Astrocyte (in vitro differentiated cells and primary cell): ENCODE results near the gene FGF9. TPM values are rescaled to one million over a fixed set of nuclear protein-coding genes. Genes with fewer than 3 reads are reported as not detected.

Experiments used
- DNase-seq: peaks from one replicate; pipeline ENCODE4 v3.0.0-alpha.2; 2010; ENCODE audit warnings: low read depth
- FAIRE-seq: peaks from 2 replicates; lab custom pipeline; 2011; peaks lifted over from hg19 to GRCh38; lab: Jason Lieb, UNC
- H2AFZ ChIP-seq: 2 replicates; pipeline ENCODE4 v1.6.0; 2012; ENCODE audit warnings: low read depth, low read length, inconsistent platforms
- H3K27ac ChIP-seq: 2 replicates; pipeline ENCODE4 v1.5.1; 2011; ENCODE audit warnings: low read depth, low read length, inconsistent platforms
- H3K27me3 ChIP-seq: 2 replicates; pipeline ENCODE4 v1.6.0; 2011; ENCODE audit warnings: low read length, inconsistent platforms; ENCODE audit not compliant: insufficient read depth
- H3K36me3 ChIP-seq: 2 replicates; pipeline ENCODE4 v1.5.1; 2011; ENCODE audit warnings: low read length, inconsistent platforms; ENCODE audit not compliant: insufficient read depth
- H3K4me1 ChIP-seq: 2 replicates; pipeline ENCODE4 v1.5.1; 2011; ENCODE audit warnings: low read length, inconsistent platforms; ENCODE audit not compliant: insufficient read depth
- H3K4me2 ChIP-seq: 2 replicates; pipeline ENCODE4 v1.6.0; 2012; ENCODE audit warnings: low read length, inconsistent platforms
- H3K4me3 ChIP-seq: 2 replicates; pipeline ENCODE4 v1.5.1; 2011; ENCODE audit warnings: low read depth, mild to moderate bottlenecking, low read length, inconsistent platforms; ENCODE audit not compliant: insufficient read depth
- H3K79me2 ChIP-seq: 2 replicates; pipeline ENCODE4 v1.6.0; 2012; ENCODE audit warnings: mild to moderate bottlenecking, low read length, inconsistent platforms; ENCODE audit not compliant: insufficient read depth
- H3K9ac ChIP-seq: 2 replicates; pipeline ENCODE4 v1.6.0; 2012; ENCODE audit warnings: mild to moderate bottlenecking, low read length, inconsistent platforms
- H3K9me3 ChIP-seq: 2 replicates; pipeline ENCODE4 v1.5.1; 2012; ENCODE audit warnings: low read depth, mild to moderate bottlenecking, low read length, inconsistent platforms; ENCODE audit not compliant: insufficient read depth
- H4K20me1 ChIP-seq: 2 replicates; pipeline ENCODE4 v1.6.0; 2012; ENCODE audit warnings: low read length, inconsistent platforms; ENCODE audit not compliant: insufficient read depth
- H3K27ac Mint-ChIP-seq: one replicate; pipeline ENCODE4 v1.8.0; 2021; ENCODE audit warnings: mild to moderate bottlenecking, mixed read lengths; ENCODE audit not compliant: unreplicated experiment
- H3K27me3 Mint-ChIP-seq: one replicate; pipeline ENCODE4 v1.8.0; 2021; ENCODE audit warnings: low read depth, mixed read lengths; ENCODE audit not compliant: unreplicated experiment
- H3K36me3 Mint-ChIP-seq: one replicate; pipeline ENCODE4 v1.8.0; 2021; ENCODE audit warnings: low read depth, mixed read lengths; ENCODE audit not compliant: unreplicated experiment
- H3K4me1 Mint-ChIP-seq: one replicate; pipeline ENCODE4 v1.8.0; 2021; ENCODE audit warnings: low read depth, mixed read lengths; ENCODE audit not compliant: unreplicated experiment
- H3K4me3 Mint-ChIP-seq: one replicate; pipeline ENCODE4 v1.8.0; 2021; ENCODE audit warnings: mild to moderate bottlenecking, moderate library complexity, mixed read lengths; ENCODE audit not compliant: unreplicated experiment
- H3K9me3 Mint-ChIP-seq: one replicate; pipeline ENCODE4 v1.8.0; 2021; ENCODE audit warnings: mild to moderate bottlenecking, mixed read lengths; ENCODE audit not compliant: unreplicated experiment
- CTCF ChIP-seq: IDR thresholded peaks from 2 replicates; pipeline ENCODE4 v1.5.1; 2011; ENCODE audit warnings: low read depth, mild to moderate bottlenecking, inconsistent platforms, low read length, moderate library complexity; ENCODE audit not compliant: insufficient read depth
- EZH2 ChIP-seq: IDR thresholded peaks from 2 replicates; pipeline ENCODE4 v1.6.1; 2012; ENCODE audit warnings: mild to moderate bottlenecking, low read length, inconsistent platforms; ENCODE audit not compliant: insufficient read depth
- total RNA-seq: library from RNA; stranded (reverse); gene quantifications from 2 replicates; pipeline ENCODE4 v1.2.1, GENCODE V29; 2021

The FGF9 gene
- total RNA-seq, 1 donor from 2014 or later = 0.27 TPM

DNA sequence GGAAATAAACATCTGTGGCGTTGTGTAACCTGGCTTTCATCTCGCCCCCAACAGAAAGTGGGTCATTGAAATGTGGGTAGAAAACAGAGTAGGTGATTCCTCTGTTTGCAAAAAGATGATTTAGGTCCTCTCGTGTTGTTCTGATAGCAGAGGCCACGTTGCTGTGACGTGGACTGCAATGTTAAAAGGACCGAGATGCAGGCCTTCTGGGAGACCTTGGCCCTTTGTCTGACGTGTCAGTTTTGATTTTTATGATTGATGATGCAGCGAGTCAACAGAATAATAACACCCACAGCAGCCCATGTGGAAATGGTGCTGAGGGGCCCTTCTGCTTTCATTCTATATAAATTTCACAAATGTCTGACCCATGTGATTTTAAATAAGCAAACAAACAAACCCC is 68.9 kb downstream of the FGF9 start:
- Histone ChIP-seq H3K79me2 (no peaks in the 10 kb centered on the region), H4K20me1 (no peaks in the 10 kb centered on the region), H3K9ac (no peak overlapping the region), H3K9me3 (no peaks in the 10 kb centered on the region), H3K4me1 (peaks cover 3% of the 10 kb centered on the region), H3K27ac (no peak overlapping the region), H3K4me3 (no peak overlapping the region), H3K27me3 (no peaks in the 10 kb centered on the region), H3K4me2 (no peak overlapping the region), H2AFZ (no peak overlapping the region), H3K36me3 (no peaks in the 10 kb centered on the region)
- peaks cover 18% of the 10 kb centered on the region for H3K27me3 Mint-ChIP-seq
- H3K36me3 Mint-ChIP-seq = no peaks in the 10 kb centered on the region
- no peak overlapping the region for H3K27ac Mint-ChIP-seq
- DNase-seq = no peak
- no peak for FAIRE-seq
- H3K4me3 Mint-ChIP-seq = no peak overlapping the region
- no peaks in the 10 kb centered on the region for H3K4me1 Mint-ChIP-seq
- H3K9me3 Mint-ChIP-seq = no peaks in the 10 kb centered on the region
- TF ChIP-seq CTCF (no peak), EZH2 (no peak)

GRCh38 chr13:21741396-21741979 is 70.6 kb downstream of the FGF9 start:
- no peaks in the 10 kb centered on the region for H3K4me1 Mint-ChIP-seq
- no peak overlapping the region for H3K4me3 ChIP-seq
- H3K4me2 ChIP-seq = no peak overlapping the region
- no peaks in the 10 kb centered on the region for H3K36me3 ChIP-seq
- H3K9me3 ChIP-seq = no peaks in the 10 kb centered on the region
- H3K4me1 ChIP-seq = no peaks in the 10 kb centered on the region
- H4K20me1 ChIP-seq = no peaks in the 10 kb centered on the region
- H3K9ac ChIP-seq = no peak overlapping the region
- TF ChIP-seq CTCF = no peak
- TF ChIP-seq EZH2 = no peak
- no peak overlapping the region for H3K27ac Mint-ChIP-seq
- H3K27ac ChIP-seq = no peak overlapping the region
- H3K79me2 ChIP-seq = no peaks in the 10 kb centered on the region
- H3K36me3 Mint-ChIP-seq = no peaks in the 10 kb centered on the region
- DNase-seq (no peak), FAIRE-seq (no peak)
- no peaks in the 10 kb centered on the region for H3K27me3 ChIP-seq
- no peak overlapping the region for H2AFZ ChIP-seq
- H3K9me3 Mint-ChIP-seq = no peaks in the 10 kb centered on the region
- H3K27me3 Mint-ChIP-seq = peaks cover 18% of the 10 kb centered on the region
- no peak overlapping the region for H3K4me3 Mint-ChIP-seq

- no peak overlapping the region for H3K4me3 Mint-ChIP-seq
- no peak for FAIRE-seq
- H3K36me3 ChIP-seq = no peaks in the 10 kb centered on the region
- no peaks in the 10 kb centered on the region for H3K36me3 Mint-ChIP-seq
- no peak overlapping the region for H2AFZ ChIP-seq
- H3K79me2 ChIP-seq = no peaks in the 10 kb centered on the region
- H3K9me3 Mint-ChIP-seq = no peaks in the 10 kb centered on the region
- no peak for DNase-seq
- no peak overlapping the region for H3K4me3 ChIP-seq
- no peaks in the 10 kb centered on the region for H3K4me1 Mint-ChIP-seq
- no peak overlapping the region for H3K27ac Mint-ChIP-seq
- no peaks in the 10 kb centered on the region for H3K4me1 ChIP-seq
- no peaks in the 10 kb centered on the region for H3K27me3 ChIP-seq
- no peak overlapping the region for H3K4me2 ChIP-seq
- TF ChIP-seq CTCF (no peak), EZH2 (no peak)
- no peak overlapping the region for H3K27ac ChIP-seq
- H3K9me3 ChIP-seq = no peaks in the 10 kb centered on the region
- H3K27me3 Mint-ChIP-seq = peaks cover 18% of the 10 kb centered on the region
- no peaks in the 10 kb centered on the region for H4K20me1 ChIP-seq
- no peak overlapping the region for H3K9ac ChIP-seq
These were observed 71.2 kb downstream of the FGF9 start for GRCh38 chr13:21742096-21742495.
